Aorta (tissue), 5 donors: Measurements from ENCODE around the gene TRIM44. TPM values are rescaled to one million over a fixed set of nuclear protein-coding genes. Genes with fewer than 3 reads are reported as not detected.
"Not testable (repeated sequence)": the region's sequence is repeated elsewhere in the genome, so short reads cannot be mapped to it uniquely, and the experiment has no call there.

ENCODE experiments used
- ATAC-seq: fragments of 200-7000 bp; cut with Tn5 transposase; one replicate; pipeline ENCODE4 v1.9.1; 2022; ENCODE audit warnings: moderate library complexity; ENCODE audit not compliant: low FRiP score
- DNase-seq, 2 donors: peaks; one replicate each; pipeline ENCODE4 v3.0.0-alpha.2; 2020
- H3K27ac ChIP-seq, 2 donors: one replicate each; pipeline ENCODE4 v1.5.1; 2013; ENCODE audit warnings: low read length in 2 of 2, mild to moderate bottlenecking in 2 of 2, moderate library complexity in 2 of 2, control low read depth in 1 of 2, inconsistent platforms in 1 of 2, low read depth in 1 of 2
- H3K27me3 ChIP-seq, 2 donors: one replicate each; pipeline ENCODE4 v1.6.1; 2013; ENCODE audit warnings: control low read depth in 1 of 2, low read length in 1 of 2, mild to moderate bottlenecking in 1 of 2, moderate library complexity in 1 of 2; ENCODE audit not compliant: insufficient read depth in 2 of 2, control insufficient read depth in 1 of 2
- H3K36me3 ChIP-seq, 2 donors: one replicate each; pipeline ENCODE4 v1.6.1; 2013; ENCODE audit warnings: control low read depth in 1 of 2, low read length in 1 of 2, mild to moderate bottlenecking in 1 of 2; ENCODE audit not compliant: insufficient read depth in 2 of 2, control insufficient read depth in 1 of 2
- H3K4me1 ChIP-seq, 2 donors: one replicate each; pipeline ENCODE4 v1.6.1; 2013; ENCODE audit warnings: low read length in 2 of 2, control low read depth in 1 of 2, mild to moderate bottlenecking in 1 of 2, moderate library complexity in 1 of 2; ENCODE audit not compliant: insufficient read depth in 2 of 2, control insufficient read depth in 1 of 2
- H3K4me3 ChIP-seq, 2 donors: one replicate each; pipeline ENCODE4 v1.5.1; 2013; ENCODE audit warnings: low read length in 2 of 2, control low read depth in 1 of 2, mild to moderate bottlenecking in 1 of 2
- H3K9me3 ChIP-seq: one replicate; pipeline ENCODE4 v1.6.1; 2013; ENCODE audit warnings: mild to moderate bottlenecking, low read length; ENCODE audit not compliant: control insufficient read depth
- WGBS, 2 donors: extraction: QIAGEN DNeasy Blood & Tissue Kit; methylation state at CpG; one replicate each; pipeline ENCODE4 v1.1.7; 2013; 5-methylcytosine and 5-hydroxymethylcytosine counted together
- intact Hi-C, 2 donors: fragments of 100-400 bp; cut with DNase I; formaldehyde crosslinking; loops; one replicate each; pipeline versions ENCODE4 v1.14.2 to v1.15.0; 2022
- polyA plus RNA-seq, 2 donors: library from polyadenylated mRNA; stranded (reverse); fragments of 200-250 nt; gene quantifications; one replicate each; pipeline ENCODE4 v1.2.3, GENCODE V29; 2013
- total RNA-seq, 2 donors: library from RNA; stranded (reverse); fragmentation: NEBNext Ultra II Directional; extraction: Animal tissue kit (Norgen Biotek cat#: 25700); gene quantifications; one replicate each; pipeline ENCODE4 v1.2.1, GENCODE V29; 2021
- donor health status: healthy with polysubstance abuse.
- donor health status: Bipolar disorder and iron deficiency.
- donor health status: DM: no; HTN: no; CAD: no.
- donor health status: DM: no; HTN: no; CAD: no.
- donor health status: DM: yes; HTN: yes; CAD: no.

TRIM44 gene
- total and polyA plus RNA-seq, 4 donors = 10.3 to 63.3 (median 33.9) TPM

GRCh38 chr11:35771722-35772121 is 109.1 kb downstream of the TRIM44 start:
- no peak for ATAC-seq
- no peak overlapping the region for H3K27ac ChIP-seq
- intact Hi-C loops = no loop called here

GRCh38 chr11:35777241-35777640 is 114.7 kb downstream of the TRIM44 start:
- 97 to 98% methylated on average over 3 of the region's 3 CpGs for WGBS, 2 donors
- intact Hi-C loops = not testable (repeated sequence)

More at GRCh38 chr11:35771722-35772121, 109.1 kb downstream of the TRIM44 start:
- H3K4me1 ChIP-seq = no peaks in the 10 kb centered on the region
- DNase-seq = no peak
- no peak overlapping the region for H3K4me3 ChIP-seq
- no peaks in the 10 kb centered on the region for H3K27me3 ChIP-seq
- 96 to 97% methylated on average over 5 of the region's 5 CpGs for WGBS, 2 donors
- no peaks in the 10 kb centered on the region for H3K36me3 ChIP-seq
- no peaks in the 10 kb centered on the region for H3K9me3 ChIP-seq

GRCh38 chr11:35778943-35779342 is 116.4 kb downstream of the TRIM44 start:
- DNase-seq, ATAC-seq, intact Hi-C loops, H3K4me1 ChIP-seq, H3K9me3 ChIP-seq, H3K27me3 ChIP-seq, H3K27ac ChIP-seq, H3K4me3 ChIP-seq, H3K36me3 ChIP-seq: not testable (repeated sequence)
- WGBS, 2 donors = 91 to 97% methylated on average over 8 of the region's 8 CpGs

More at GRCh38 chr11:35777241-35777640, 114.7 kb downstream of the TRIM44 start:
- not testable (repeated sequence) for H3K27ac ChIP-seq, DNase-seq, ATAC-seq, H3K4me1 ChIP-seq, H3K36me3 ChIP-seq, H3K27me3 ChIP-seq, H3K4me3 ChIP-seq, H3K9me3 ChIP-seq

GRCh38 chr11:35779409-35779808 is 116.8 kb downstream of the TRIM44 start:
- no peaks in the 10 kb centered on the region for H3K9me3 ChIP-seq
- no peaks in the 10 kb centered on the region for H3K36me3 ChIP-seq
- intact Hi-C loops = no loop called here
- 97 to 99% methylated on average over 5 of the region's 5 CpGs for whole genome bisulfite sequencing, 2 donors
- ATAC-seq (no peak), DNase-seq (no peak)
- H3K27ac ChIP-seq = no peak overlapping the region
- no peak overlapping the region for H3K4me3 ChIP-seq
- no peaks in the 10 kb centered on the region for H3K27me3 ChIP-seq
- peaks cover 0 to 7% of the 10 kb centered on the region in 2 donors for H3K4me1 ChIP-seq

- Histone ChIP-seq H3K27ac (peak overlapping the region in 1 of 2 donors; percentile 6), H3K27me3 (no peaks in the 10 kb centered on the region), H3K4me3 (no peak overlapping the region), H3K4me1 (peaks cover 3 to 9% of the 10 kb centered on the region in 2 donors), H3K36me3 (no peaks in the 10 kb centered on the region), H3K9me3 (no peaks in the 10 kb centered on the region)
- no peak for DNase-seq
- WGBS, 2 donors = 31 to 34% methylated on average over 7 of the region's 7 CpGs
- intact Hi-C loops = no loop called here
- no peak for ATAC-seq
These were observed 118.6 kb downstream of the TRIM44 start for GRCh38 chr11:35780951-35781860.

GRCh38 chr11:35781861-35782470 is 119.4 kb downstream of the TRIM44 start:
- intact Hi-C loops = no loop called here
- H3K27me3 ChIP-seq = no peaks in the 10 kb centered on the region
- no peak for DNase-seq
- H3K4me1 ChIP-seq = peaks cover 3 to 9% of the 10 kb centered on the region in 2 donors
- H3K9me3 ChIP-seq = no peaks in the 10 kb centered on the region
- 66 to 68% methylated on average over 3 of the region's 3 CpGs for WGBS, 2 donors
- H3K36me3 ChIP-seq = no peaks in the 10 kb centered on the region
- no peak overlapping the region for H3K27ac ChIP-seq
- no peak for ATAC-seq
- H3K4me3 ChIP-seq = no peak overlapping the region

GRCh38 chr11:35783809-35784208 is 121.2 kb downstream of the TRIM44 start:
- Histone ChIP-seq H3K27ac (peak overlapping the region in 1 of 2 donors; percentile 6), H3K9me3 (no peaks in the 10 kb centered on the region), H3K4me3 (no peak overlapping the region), H3K27me3 (no peaks in the 10 kb centered on the region), H3K36me3 (no peaks in the 10 kb centered on the region), H3K4me1 (peaks cover 3 to 9% of the 10 kb centered on the region in 2 donors)
- no peak for ATAC-seq
- intact Hi-C loops = no loop called here
- no peak for DNase-seq
- 90 to 94% methylated on average over 3 of the region's 3 CpGs for WGBS, 2 donors

- intact Hi-C loops = no loop called here
- DNase-seq = no peak
- Histone ChIP-seq H3K4me1 (peaks cover 3 to 9% of the 10 kb centered on the region in 2 donors), H3K27ac (no peak overlapping the region), H3K9me3 (no peaks in the 10 kb centered on the region), H3K4me3 (no peak overlapping the region), H3K27me3 (no peaks in the 10 kb centered on the region), H3K36me3 (no peaks in the 10 kb centered on the region)
- no peak for ATAC-seq
These were observed 122.1 kb downstream of the TRIM44 start for GRCh38 chr11:35784699-35785098.
